OCI-LY3 (cell line): ENCODE results near the gene HTR7.

ENCODE experiments used
- CTCF ChIP-seq: fragments of 200-600, 300-600 bp; sonication (generic); IDR thresholded peaks from 2 replicates; pipeline ENCODE4 v1.5.1; 2014; ENCODE audit warnings: antibody characterized with exemption, low read length, low read depth
- EZH2phosphoT487 ChIP-seq: fragments of 200-600 bp; shearing (Covaris generic); IDR thresholded peaks from 2 replicates; pipeline ENCODE4 v1.6.1; 2018; ENCODE audit warnings: antibody characterized with exemption, mixed run types, low read depth

GRCh38 chr10:90858461-90858968 lies 676 bp upstream of the HTR7 start:
- no peak for TF ChIP-seq CTCF
- no peak for TF ChIP-seq EZH2phosphoT487
